Measurements from ENCODE around the gene CLSTN2.

Gene CLSTN2

DNA sequence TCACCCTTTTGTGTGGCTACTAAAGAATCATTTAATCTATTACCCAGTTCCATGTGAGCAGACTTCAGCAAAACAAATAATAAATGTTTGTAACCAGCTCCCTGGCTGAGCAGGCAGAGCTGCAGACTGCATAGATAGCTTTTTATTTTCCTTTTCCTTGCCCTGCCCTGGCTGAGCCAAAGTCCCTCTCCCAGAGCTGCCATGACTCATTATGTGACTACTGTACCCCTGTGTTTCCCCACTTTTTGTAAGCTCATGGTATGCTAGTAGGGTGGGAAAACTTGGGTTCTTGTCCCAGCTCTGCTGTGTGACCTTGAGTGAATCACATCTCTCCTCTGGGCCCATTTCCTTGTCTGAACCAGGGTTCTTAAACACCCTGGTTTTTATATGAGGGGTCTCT is 127.5 kb downstream of the CLSTN2 start:
- H3K4me2 ChIP-seq (ENCODE audit: low read length): no peak overlapping the region
- no peaks in the 10 kb centered on the region for H3K9me2 ChIP-seq (replicated peaks; ENCODE audit: control insufficient read depth, low read length)
- H3K79me2 ChIP-seq (ENCODE audit: control insufficient read depth, low read length): no peaks in the 10 kb centered on the region

DNA sequence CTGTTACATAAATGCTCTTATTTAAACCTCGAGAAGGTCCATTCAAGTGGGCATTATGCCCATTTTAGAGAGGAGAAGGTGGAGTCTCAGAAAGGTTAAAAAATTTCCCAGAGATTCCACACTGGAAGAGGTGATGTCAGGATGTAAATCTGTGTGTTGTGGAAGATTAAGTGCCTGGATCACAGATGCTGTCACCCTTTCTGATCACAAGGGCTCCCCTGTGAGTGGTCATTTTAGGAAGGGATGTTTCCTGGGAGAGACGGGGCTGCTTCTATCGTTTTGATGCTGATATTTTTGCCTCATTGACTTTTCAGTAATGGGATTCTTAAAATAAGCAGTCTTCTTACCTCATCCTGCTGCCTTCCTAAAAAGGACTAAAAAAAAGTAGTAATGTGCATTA is 132.5 kb downstream of the CLSTN2 start:
- Histone ChIP-seq H3K27me3 (ENCODE audit: control insufficient read depth, low read length) (no peaks in the 10 kb centered on the region), H3F3A (ENCODE audit: control insufficient read depth, insufficient read depth) (no peaks in the 10 kb centered on the region), H3K36me3 (ENCODE audit: control insufficient read depth, low read length) (no peaks in the 10 kb centered on the region), H3K4me3 (ENCODE audit: low read length) (no peak overlapping the region), H3K4me2 (ENCODE audit: low read length) (no peak overlapping the region), H4K20me1 (ENCODE audit: control insufficient read depth, insufficient read depth, low read depth, low read length) (no peaks in the 10 kb centered on the region), H3K9me3 (ENCODE audit: control insufficient read depth, insufficient read depth, low read length) (no peaks in the 10 kb centered on the region), H3K79me2 (ENCODE audit: control insufficient read depth, low read length) (no peaks in the 10 kb centered on the region), H3K9me2 (replicated peaks; ENCODE audit: control insufficient read depth, low read length) (no peaks in the 10 kb centered on the region), H3K4me1 (ENCODE audit: control insufficient read depth, low read length) (no peaks in the 10 kb centered on the region), H3K27ac (ENCODE audit: low read depth, low read length) (no peak overlapping the region)
- no peak for TF ChIP-seq EZH2phosphoT487 (IDR thresholded peaks at IDR 0.05; ENCODE audit: borderline replicate concordance, low read length)
- TF ChIP-seq, protein P1, sequence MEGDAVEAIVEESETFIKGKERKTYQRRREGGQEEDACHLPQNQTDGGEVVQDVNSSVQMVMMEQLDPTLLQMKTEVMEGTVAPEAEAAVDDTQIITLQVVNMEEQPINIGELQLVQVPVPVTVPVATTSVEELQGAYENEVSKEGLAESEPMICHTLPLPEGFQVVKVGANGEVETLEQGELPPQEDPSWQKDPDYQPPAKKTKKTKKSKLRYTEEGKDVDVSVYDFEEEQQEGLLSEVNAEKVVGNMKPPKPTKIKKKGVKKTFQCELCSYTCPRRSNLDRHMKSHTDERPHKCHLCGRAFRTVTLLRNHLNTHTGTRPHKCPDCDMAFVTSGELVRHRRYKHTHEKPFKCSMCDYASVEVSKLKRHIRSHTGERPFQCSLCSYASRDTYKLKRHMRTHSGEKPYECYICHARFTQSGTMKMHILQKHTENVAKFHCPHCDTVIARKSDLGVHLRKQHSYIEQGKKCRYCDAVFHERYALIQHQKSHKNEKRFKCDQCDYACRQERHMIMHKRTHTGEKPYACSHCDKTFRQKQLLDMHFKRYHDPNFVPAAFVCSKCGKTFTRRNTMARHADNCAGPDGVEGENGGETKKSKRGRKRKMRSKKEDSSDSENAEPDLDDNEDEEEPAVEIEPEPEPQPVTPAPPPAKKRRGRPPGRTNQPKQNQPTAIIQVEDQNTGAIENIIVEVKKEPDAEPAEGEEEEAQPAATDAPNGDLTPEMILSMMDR (IDR thresholded peaks at IDR 0.05; ENCODE audit: low read depth, low read length, poor library complexity, severe bottlenecking): no peak

More for the DNA sequence above, 127.5 kb downstream of the CLSTN2 start:
- Histone ChIP-seq H3K27ac (ENCODE audit: low read depth, low read length) (no peak overlapping the region), H3K4me1 (ENCODE audit: control insufficient read depth, low read length) (no peaks in the 10 kb centered on the region), H3K27me3 (ENCODE audit: control insufficient read depth, low read length) (no peaks in the 10 kb centered on the region), H3F3A (ENCODE audit: control insufficient read depth, insufficient read depth) (no peaks in the 10 kb centered on the region), H3K36me3 (ENCODE audit: control insufficient read depth, low read length) (no peaks in the 10 kb centered on the region), H4K20me1 (ENCODE audit: control insufficient read depth, insufficient read depth, low read depth, low read length) (no peaks in the 10 kb centered on the region), H3K4me3 (ENCODE audit: low read length) (no peak overlapping the region), H3K9me3 (ENCODE audit: control insufficient read depth, insufficient read depth, low read length) (no peaks in the 10 kb centered on the region)
- TF ChIP-seq EZH2phosphoT487 (IDR thresholded peaks at IDR 0.05; ENCODE audit: borderline replicate concordance, low read length): no peak
- TF ChIP-seq, protein P1 (IDR thresholded peaks at IDR 0.05; ENCODE audit: low read depth, low read length, poor library complexity, severe bottlenecking): no peak

DNA sequence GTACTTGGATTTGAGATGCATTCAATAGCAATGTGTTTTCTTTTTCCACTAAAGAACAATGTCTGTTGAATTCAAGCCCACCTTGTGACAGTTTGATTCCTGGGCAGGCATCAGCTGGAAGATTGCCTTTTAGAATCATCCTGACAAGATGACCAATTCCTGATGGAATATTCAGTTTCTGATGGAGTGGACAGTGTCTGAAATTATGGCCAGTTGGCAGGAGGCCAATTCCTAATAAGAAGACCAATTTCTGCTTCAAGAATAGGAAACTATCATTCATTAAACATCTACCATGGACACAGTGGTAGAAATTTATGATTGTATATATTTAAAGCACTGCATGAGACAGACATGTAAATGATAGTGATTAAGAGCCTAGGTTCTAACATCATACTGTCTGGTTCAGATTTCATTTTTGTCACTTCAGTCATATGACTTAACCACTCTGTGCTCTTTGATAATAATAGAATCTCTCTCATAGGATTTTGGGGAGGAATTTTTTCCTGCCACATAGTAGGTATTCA is 133.6 kb downstream of the CLSTN2 start:
- no peak overlapping the region for H3K4me3 ChIP-seq (ENCODE audit: low read length)
- no peaks in the 10 kb centered on the region for H3K9me2 ChIP-seq (replicated peaks; ENCODE audit: control insufficient read depth, low read length)

More for the DNA sequence above, 133.6 kb downstream of the CLSTN2 start:
- Histone ChIP-seq H3K4me2 (ENCODE audit: low read length) (no peak overlapping the region), H3K27ac (ENCODE audit: low read depth, low read length) (no peak overlapping the region), H3K79me2 (ENCODE audit: control insufficient read depth, low read length) (no peaks in the 10 kb centered on the region), H3K36me3 (ENCODE audit: control insufficient read depth, low read length) (no peaks in the 10 kb centered on the region), H3K4me1 (ENCODE audit: control insufficient read depth, low read length) (no peaks in the 10 kb centered on the region), H3K27me3 (ENCODE audit: control insufficient read depth, low read length) (no peaks in the 10 kb centered on the region), H4K20me1 (ENCODE audit: control insufficient read depth, insufficient read depth, low read depth, low read length) (no peaks in the 10 kb centered on the region), H3K9me3 (ENCODE audit: control insufficient read depth, insufficient read depth, low read length) (no peaks in the 10 kb centered on the region), H3F3A (ENCODE audit: control insufficient read depth, insufficient read depth) (no peaks in the 10 kb centered on the region)
- TF ChIP-seq, protein P1 (IDR thresholded peaks at IDR 0.05; ENCODE audit: low read depth, low read length, poor library complexity, severe bottlenecking): no peak
- no peak for TF ChIP-seq EZH2phosphoT487 (IDR thresholded peaks at IDR 0.05; ENCODE audit: borderline replicate concordance, low read length)

Data from DOHH2 (cell line).